NCI-H1694 treated with DMSO at 0.1 percent for 48 hours (cell line): Measurements from ENCODE around the gene CTBP2.

Experiments
- DNase-seq: peaks from one replicate; lab custom pipeline; 2025; lab: John Stamatoyannopoulos, UW

CTBP2 gene

GRCh38 chr10:125125951-125126735 is 34.2 kb downstream of the CTBP2 start:
- DNase-seq = no peak

DNA sequence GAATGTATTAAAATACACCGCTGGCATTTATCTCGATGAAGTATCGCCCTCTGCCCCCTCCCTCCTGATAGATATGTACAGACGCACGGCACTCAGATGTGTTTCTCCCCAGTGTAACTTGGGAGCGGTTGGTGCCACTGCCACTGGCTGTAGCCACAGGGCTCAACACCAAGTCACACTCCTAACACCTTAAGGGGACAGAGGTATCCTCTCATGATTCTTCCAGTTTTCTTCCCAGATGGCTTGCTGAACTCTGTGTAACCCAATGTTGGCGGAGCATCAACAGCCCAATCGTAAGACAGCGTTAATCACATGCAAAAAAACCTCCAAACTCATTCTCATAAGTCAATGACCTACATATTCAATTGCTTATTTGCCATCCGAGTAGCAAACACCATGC is 35.5 kb downstream of the CTBP2 start:
- no peak for DNase-seq

- no peak for DNase-seq
Observed at GRCh38 chr10:125124115-125124487, 36.3 kb downstream of the CTBP2 start.

DNA sequence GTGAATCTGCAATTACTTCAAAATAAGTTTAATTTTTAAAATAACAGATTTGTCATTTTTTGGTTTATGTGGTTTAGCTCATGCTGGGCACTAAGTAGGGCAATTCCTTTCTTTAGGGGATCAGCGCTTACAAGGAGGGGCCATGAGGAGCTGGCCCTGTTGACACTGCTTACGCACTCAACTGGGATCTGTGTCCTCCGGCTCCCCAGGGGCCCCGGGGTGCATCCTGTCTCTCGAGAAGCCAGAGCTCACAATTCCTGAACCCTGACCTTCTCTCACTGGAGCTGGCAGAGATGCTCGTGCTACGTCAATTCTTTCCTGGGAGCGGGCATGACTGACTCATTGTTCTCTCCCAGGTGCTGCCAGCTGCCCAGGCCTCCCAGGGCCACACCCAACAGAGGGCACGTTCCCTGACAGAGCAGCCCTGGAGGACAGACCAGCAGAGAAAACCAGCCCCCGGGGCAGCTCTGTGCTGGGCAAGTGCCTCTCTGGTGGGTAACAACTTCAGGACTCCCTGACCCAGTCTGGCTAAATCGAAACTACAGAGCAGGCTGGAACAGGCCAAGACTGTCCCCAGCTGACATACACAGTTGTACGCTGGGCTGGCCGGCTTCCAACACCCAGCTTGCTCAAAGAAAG is 36.8 kb downstream of the CTBP2 start:
- no peak for DNase-seq

DNA sequence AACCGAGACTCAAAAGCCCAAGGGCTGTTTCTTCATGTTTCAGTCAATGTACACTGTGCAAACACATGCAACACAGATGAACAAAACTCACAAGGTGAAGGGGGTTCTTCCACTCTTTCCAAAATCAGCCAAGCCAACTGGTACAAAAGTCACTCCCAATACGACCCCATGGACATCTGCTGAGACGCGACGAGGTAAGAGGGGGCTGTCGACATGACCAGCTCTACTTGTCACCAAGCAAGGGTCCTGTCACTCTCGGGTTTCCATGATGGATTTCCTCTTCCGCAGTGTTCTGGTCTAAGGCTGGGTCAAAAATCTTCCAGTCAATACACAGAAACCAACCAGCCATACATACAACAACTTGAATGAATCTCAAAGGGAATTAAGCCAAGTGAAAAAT is 37.8 kb downstream of the CTBP2 start:
- no peak for DNase-seq

GRCh38 chr10:125121003-125121402 is 39.4 kb downstream of the CTBP2 start:
- DNase-seq = no peak

- no peak for DNase-seq
Observed at GRCh38 chr10:125120053-125120710, 40.2 kb downstream of the CTBP2 start.

- DNase-seq = no peak
Observed at GRCh38 chr10:125118701-125119100, 41.7 kb downstream of the CTBP2 start.

GRCh38 chr10:125118011-125118611 is 42.3 kb downstream of the CTBP2 start:
- DNase-seq = no peak

- no peak for DNase-seq
Observed at GRCh38 chr10:125116652-125117310, 43.6 kb downstream of the CTBP2 start.

DNA sequence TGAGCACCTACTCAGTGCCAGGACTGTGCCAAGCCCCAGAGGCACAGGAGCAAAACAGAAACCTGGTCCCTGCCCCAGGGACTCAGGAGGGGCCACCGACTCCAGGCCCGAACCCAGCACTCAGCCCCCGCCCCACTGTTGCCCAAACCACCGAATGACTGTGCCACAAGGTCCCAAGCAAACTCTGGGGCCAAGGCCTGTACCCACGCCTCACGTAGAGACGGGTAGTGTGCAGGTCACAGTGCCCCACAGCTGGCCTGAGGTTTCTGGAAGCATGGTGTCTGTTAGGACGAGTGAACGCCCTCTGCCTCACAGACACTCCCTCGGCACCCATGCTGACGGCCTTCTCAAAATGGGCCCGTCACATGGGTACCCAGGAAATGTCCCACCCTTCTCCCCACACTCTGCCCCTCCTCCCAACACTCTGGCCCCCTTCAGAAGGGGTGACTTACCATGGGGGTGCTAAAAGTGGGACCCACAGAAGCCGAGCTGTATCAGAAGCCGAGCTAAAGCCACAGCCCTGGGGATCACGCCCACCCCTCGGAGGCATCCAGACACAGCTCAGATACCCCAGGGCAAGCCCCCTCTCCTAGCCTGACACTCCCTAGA is 44.2 kb downstream of the CTBP2 start:
- no peak for DNase-seq

DNA sequence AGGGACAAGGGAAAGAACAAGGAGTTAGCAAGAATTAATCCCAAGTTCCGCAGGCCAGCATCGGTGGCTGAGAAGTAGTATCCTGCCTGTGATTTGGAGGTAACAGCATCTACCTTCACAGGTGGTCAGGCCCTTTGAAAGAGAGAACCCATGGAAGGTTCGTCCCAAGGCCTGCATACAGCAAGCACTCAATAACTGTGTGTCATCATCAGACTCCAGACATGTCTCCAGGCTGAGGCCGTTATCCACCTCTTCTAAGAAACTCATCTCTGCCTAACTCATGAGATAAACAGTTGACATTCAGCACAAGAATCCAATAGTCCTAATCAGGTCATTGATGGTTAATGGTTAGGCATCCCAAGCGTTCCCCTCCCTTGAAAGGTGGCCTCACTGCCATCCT is 45.0 kb downstream of the CTBP2 start:
- no peak for DNase-seq

GRCh38 chr10:125114761-125115391 is 45.5 kb downstream of the CTBP2 start:
- DNase-seq = no peak

GRCh38 chr10:125113691-125114371 is 46.5 kb downstream of the CTBP2 start:
- DNase-seq = no peak

DNA sequence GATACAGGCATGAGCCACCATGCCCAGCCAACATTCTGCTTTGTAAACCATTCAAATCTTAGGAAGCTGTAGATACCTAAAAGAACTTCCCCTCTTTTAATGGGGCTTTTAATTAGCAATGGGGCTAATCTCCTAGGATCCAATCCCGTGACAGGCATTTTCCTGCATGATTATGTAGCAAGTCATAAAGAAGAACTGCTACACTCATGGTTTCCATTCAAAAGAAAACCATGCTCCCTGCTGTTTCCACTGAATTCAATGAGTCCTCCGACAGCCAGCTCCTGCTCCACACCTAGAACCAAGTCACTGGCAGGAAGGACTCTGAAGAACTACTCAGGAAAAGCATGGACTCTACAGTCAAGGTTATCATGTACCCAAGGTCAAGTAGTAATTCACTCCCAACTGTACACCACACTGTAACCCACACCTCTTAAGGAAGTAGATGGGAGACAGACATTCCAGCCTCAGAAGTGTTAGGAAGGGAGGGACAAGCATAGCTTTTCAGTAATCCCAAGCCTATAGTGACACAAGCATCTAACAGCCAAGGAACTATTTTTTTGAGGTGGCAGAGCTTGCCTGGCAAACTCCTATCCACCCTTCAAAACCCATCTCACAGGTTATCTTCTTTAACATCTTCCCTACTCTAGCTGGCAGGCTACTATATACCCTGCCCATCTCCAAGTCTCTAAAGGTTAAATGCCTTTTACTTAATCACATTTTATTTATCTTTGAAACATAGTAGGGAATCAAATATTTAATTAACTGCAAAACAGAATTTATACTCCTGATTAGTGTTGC is 47.5 kb downstream of the CTBP2 start:
- no peak for DNase-seq

DNA sequence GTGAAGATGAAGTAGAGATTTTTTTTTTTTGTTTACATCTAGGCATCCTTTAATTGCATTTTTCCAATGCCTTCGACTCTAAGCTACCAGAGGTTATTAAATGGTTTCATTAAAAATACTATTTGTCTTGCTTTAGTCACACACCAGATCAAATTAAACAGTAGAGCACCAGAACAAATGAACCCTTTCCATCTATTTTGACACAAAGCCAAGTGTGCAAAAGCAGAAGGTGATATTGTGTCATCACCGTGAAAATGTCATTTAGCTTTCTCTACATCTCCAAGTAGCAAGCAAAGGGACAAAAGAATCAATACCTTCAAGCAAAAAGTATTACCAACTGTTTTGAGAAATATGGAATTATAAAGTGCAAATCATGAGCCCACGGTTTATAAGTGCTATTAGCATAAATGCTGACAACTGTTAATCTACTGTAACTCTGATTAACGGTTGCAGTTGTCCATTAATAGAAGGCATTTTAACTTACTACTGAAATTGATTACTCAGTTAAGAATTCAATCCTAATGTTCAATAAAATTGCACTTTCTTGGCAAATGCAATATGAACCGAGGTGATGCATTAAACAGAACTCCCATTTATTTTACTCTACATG is 49.1 kb downstream of the CTBP2 start:
- DNase-seq = no peak

DNA sequence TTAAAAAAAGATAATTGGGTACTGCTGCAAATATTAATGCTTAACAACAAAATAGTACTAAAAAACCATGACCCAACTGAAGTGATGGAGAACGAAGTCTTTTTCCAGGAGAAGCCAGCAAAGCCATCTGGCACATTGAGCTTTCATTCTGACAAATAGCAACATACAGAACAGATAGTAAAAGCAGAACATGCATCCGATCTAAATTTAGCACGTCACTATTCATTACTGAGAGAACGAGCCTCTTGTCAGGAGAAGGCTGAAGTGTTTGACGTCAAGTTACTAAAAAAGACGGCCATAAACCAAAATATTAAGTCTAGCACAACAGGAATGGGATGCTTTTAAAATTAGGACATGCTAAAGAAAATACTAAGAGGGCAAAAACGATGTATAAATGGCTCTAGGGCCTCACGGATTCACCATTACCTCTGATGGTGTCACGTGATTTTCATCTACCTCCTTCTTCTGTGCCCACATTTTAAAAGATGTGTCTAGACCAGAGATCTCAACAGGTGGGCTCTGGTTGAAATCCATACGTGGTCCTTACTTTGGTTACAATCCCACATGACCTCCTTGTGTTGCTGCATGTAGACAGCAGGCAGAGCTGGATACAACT is 52.3 kb downstream of the CTBP2 start:
- no peak for DNase-seq

- no peak for DNase-seq
Observed at GRCh38 chr10:125107166-125107949, 53.0 kb downstream of the CTBP2 start.
